HG02610 (cell line): ENCODE data around the gene PTPRG.

Experiments used
- ATAC-seq: cut with Tn5 transposase; IDR thresholded peaks from one replicate; pipeline ENCODE4 v1.9.1; 2021; ENCODE audit warnings: mild to moderate bottlenecking, moderate library complexity; ENCODE audit not compliant: unreplicated experiment

Gene PTPRG

DNA sequence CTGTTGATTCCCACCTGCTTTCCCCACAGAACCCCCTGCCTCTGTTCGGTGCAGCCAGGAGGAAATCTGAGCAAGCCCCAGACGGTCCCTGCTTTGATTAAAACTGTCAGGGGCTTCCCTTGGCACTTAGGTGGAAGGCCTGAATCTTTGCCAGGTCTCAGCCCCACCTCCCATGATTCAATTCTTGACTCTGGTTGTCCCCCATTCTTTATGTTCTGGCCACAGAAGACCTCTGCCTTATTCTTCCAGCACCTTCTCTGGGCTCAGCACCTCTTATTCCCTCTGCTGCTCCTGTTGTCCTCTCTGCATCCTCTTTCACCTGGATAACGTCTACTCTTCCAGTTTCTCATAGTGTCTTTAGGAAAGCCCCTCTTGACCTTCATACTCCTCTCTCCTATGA lies 349.4 kb downstream of the PTPRG start:
- ATAC-seq: no peak

DNA sequence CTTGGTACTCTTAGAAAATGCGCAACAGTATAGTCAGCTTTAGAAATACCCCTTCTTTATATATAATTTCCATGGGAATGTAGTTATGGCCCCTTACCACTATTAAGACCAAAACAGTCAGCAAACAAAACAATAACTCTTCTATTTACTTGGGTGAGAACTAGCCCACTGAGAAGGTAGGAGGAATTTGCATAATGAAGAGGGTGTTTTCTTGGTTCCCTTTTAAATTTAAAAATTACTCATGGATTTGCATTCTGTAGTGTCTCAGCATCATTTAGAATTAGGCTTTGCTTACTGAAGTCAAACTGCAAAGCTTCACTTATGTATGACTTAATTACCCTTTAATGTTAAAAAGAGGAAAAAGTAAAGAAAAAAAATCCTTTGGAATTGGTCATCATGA lies 350.8 kb downstream of the PTPRG start:
- ATAC-seq: peak; percentile 85

GRCh38 chr3:61913701-61914100 lies 352.3 kb downstream of the PTPRG start:
- ATAC-seq: no peak

DNA sequence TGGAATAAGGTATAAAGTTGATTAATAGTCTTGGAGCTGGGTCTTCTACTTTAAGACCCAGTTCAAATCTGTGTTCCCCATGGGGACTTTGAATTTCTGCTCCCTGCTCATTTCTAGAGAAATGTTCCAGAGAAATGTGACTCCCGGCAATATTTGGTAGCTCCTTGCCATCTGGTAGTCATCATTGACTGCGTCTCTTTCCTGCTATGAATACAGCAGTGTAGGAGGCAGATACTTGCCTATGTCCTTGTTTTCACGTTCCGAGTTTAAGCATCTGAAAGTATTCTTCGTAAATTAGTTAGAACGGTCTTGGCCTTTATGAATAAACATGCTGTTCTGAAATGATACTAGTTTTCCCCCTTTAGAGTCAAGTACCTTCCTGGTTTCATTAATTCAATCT lies 352.9 kb downstream of the PTPRG start:
- no peak for ATAC-seq

DNA sequence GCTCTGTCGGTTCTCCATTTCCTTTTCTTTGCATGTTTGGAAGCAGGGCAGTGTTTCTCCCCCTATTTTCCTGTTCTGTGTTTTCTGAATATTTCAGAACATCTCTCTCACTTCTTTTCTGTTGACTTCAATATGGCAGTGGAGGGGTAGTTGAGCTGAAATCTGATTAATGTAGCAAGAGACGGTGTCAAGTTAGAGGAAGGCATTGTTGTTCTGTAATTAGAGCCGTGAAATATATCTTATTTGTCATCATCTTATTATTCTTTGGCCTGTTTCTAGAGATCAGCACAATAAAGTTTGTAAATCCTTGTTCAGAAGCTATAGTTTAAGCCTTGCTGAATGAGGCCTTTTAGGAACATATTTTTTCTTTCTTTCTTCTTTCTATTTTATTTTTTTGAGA lies 353.9 kb downstream of the PTPRG start:
- no peak for ATAC-seq

- no peak for ATAC-seq
Measured at GRCh38 chr3:61919371-61919770, 358.0 kb downstream of the PTPRG start.

- ATAC-seq: no peak
Measured at GRCh38 chr3:61922118-61922517, 360.7 kb downstream of the PTPRG start.

GRCh38 chr3:61924090-61924735 lies 362.8 kb downstream of the PTPRG start:
- no peak for ATAC-seq

- ATAC-seq: no peak
Measured at GRCh38 chr3:61924991-61925390, 363.6 kb downstream of the PTPRG start.

DNA sequence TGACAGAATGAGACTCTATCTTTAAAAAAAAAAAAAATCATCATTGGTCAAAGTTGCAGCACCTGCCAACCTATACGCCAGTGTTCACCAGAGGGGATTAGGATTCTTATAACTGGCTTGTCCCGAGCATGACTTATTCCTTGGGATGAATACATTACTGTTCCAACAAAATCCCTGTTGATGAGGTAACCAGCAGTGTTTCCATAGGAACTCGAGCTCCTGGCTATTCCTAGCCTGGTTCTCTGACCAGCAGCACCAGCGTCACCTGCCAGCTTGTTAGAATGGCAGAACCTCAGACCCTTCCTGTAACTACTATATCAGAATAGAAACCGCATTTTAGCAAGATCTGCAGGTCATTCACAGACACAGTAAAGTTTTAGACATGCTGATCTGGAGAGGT lies 364.4 kb downstream of the PTPRG start:
- no peak for ATAC-seq

DNA sequence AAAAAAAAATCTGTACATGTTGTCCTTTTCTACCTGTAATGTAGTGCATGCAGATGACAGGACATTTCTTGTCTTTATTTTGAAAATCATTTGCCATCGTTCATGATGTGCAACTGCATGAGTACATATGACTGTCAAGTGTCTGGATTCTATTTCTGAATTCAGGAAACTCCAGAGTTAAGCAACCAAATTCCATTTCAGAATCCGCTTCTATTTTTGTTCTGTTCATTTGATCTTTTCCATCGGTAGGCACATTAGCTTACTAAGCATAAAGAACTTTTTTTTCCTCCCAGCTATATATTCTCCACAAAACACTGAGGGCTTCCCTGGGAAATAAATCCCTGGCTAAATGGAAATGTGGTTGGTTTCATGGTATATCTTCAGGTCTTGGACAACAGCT lies 365.6 kb downstream of the PTPRG start:
- no peak for ATAC-seq

- no peak for ATAC-seq
Measured at GRCh38 chr3:61927332-61927731, 366.0 kb downstream of the PTPRG start.

DNA sequence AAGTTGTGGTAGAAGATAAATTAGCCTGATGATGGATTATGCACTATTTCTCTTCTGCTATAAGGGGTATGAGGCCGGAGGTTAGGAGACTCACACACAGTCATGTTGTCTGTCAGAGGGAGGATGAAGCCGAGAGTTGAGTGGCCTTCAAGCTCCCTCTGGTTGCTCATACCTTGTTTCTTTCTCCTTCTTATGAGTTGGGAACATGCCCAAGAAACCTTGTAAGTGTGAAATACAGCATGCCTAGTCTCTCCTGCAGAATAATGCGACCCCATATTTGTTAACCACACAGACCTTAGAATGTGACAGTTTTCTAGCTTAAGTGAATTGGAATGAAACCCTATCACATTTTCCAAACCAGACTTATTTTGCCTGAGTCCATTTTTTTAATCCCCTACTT lies 366.7 kb downstream of the PTPRG start:
- ATAC-seq: no peak

- ATAC-seq: no peak
Measured at GRCh38 chr3:61928776-61929314, 367.5 kb downstream of the PTPRG start.

GRCh38 chr3:61929617-61930016 lies 368.2 kb downstream of the PTPRG start:
- no peak for ATAC-seq

DNA sequence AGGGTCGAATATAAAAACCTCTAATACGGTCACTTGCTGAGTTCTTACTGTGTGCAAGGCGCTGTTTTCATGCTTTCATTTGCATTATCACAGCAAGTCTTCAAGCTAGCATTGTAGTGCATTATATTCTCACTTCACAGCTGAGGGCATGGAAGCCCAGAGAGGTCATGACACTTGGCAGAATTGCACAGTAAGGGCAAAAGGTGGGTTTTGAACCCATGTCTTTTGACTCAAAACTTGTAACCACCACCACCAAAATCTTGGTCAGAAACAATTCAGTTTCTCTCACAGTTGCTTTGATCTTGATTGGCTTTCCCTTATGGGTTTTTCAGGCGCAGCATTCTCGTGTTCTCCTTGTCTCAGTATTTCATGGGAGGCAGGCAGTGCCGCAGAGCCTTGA lies 371.1 kb downstream of the PTPRG start:
- ATAC-seq: no peak

GRCh38 chr3:61933798-61934504 lies 372.6 kb downstream of the PTPRG start:
- no peak for ATAC-seq

DNA sequence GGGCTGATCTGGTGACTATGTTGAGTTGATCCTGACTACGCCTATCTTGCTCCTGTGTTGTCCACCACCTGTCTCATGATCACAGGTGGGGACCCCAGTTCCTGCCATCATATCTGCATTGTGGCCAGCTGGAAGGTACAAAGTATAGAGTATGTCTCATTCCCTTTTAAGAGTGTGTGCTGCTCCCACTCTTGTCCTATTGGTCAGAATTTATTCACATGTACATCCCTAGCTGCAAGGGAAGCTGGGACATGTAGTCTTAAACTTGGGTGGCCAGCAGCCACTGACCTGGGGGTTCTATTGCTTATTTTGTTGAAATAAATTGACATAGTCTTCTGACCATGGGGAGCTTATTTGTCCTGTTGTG lies 373.1 kb downstream of the PTPRG start:
- ATAC-seq: no peak

GRCh38 chr3:61935814-61936213 lies 374.4 kb downstream of the PTPRG start:
- no peak for ATAC-seq

GRCh38 chr3:61936344-61936937 lies 375.1 kb downstream of the PTPRG start:
- peak; percentile 57 for ATAC-seq

DNA sequence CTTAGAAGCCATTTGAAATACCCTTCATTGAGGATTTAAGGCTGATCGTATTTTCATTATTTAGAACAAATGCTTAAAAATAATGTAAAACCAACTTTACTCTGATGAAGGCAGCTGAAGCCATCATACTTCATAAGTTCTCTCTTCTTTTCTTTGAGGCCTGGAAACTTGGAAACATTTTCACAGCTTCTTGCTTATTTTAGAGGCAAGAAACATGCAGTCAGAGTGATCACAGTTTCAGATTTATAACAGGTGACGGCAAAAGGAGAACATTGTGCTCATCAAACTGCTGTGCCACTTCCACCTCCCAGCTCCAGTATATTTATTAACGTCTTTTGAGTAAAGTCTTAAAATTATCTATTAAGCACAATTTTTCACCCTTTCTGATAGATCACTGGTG lies 376.1 kb downstream of the PTPRG start:
- ATAC-seq: no peak

DNA sequence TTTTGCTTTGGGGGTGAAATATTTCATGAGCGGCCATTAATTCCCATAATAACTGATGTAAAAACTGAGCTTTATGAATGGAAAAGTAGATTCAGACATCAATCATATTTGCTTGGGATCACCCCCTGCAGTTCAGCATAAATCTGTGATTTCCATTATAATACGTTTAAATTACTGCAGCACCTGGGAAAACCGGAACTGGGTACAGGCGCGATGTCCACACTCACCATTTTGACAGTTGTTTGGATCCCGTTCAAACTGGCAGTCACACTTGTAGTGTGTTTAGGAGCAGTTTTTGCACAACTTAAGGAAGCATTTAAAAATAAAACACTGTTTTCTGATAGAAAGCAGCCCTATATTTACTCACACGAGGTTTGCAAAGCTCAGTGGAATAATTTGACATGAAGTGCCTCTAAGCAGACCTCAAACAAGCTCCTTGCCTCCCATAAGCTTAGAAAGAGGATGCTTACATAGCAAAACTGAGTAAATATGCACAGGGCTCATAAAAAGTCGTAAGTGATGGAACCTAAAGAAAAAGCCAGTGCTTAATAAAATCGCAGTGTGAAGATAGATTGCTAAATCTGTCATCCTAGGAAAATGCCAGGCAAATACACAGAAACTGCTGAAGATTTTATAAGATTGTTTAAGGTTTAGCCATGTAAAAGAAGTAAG lies 377.6 kb downstream of the PTPRG start:
- no peak for ATAC-seq
